HCT116 (cell line): ENCODE measurements around the gene PIGH. TPM values are rescaled to one million over a fixed set of nuclear protein-coding genes. Genes with fewer than 3 reads are reported as not detected.

Source experiments
- ATAC-seq: fragments of 200-7000 bp; cut with Tn5 transposase; 2 replicates; pipeline ENCODE4 v1.9.1; 2020; ENCODE audit warnings: mild to moderate bottlenecking, moderate library complexity
- BruUV-seq: library from RNA; stranded (reverse); fragments of 400-500 nt; replicated peaks from 2 replicates; lab custom pipeline; 2021; lab: Mats Ljungman, UMichigan
- CTCF ChIA-PET: fragments of 300-600 bp; sonication (Branson Sonifier 250); formaldehyde crosslinking; loops from one replicate; lab custom pipeline; 2021; ENCODE audit warnings: antibody characterized with exemption; lab: Charles Lee
- POLR2A ChIA-PET: fragments of 300-600, 350-600 bp; sonication (Branson Sonifier 250); formaldehyde crosslinking; loops from one replicate; lab custom pipeline; 2021; ENCODE audit warnings: antibody characterized with exemption; lab: Charles Lee
- RAD21 ChIA-PET, 2 experiments: fragments of 300-600 bp; sonication (Branson Sonifier 250); formaldehyde crosslinking; loops; one replicate each; lab custom pipeline; 2023; ENCODE audit warnings: low total read pairs in 2 of 2; ENCODE audit not compliant: uncharacterized antibody in 2 of 2, unreplicated experiment in 2 of 2, low non-redundant PET in 1 of 2; lab: Charles Lee
- DNase-seq: peaks from one replicate; pipeline ENCODE4 v3.0.0-alpha.2; 2010; ENCODE audit warnings: low read depth, low spot score
- H2AFZ ChIP-seq: fragments of 200-600 bp; shearing (Covaris generic), sonication (generic); 2 replicates; pipeline ENCODE4 v1.6.1; 2017; ENCODE audit warnings: low read depth, mixed run types, mixed read lengths, antibody characterized with exemption, low read length; ENCODE audit not compliant: poor library complexity, severe bottlenecking
- H3K27ac ChIP-seq: 2 replicates; pipeline ENCODE4 v1.5.1; 2012; ENCODE audit warnings: low read depth, low read length
- H3K27me3 ChIP-seq: fragments of 200-600 bp; sonication (generic); 2 replicates; pipeline ENCODE4 v1.6.1; 2016; ENCODE audit warnings: mixed run types, low read length, mixed read lengths; ENCODE audit not compliant: insufficient read depth
- H3K36me3 ChIP-seq, 2 experiments: fragments of 200-500 bp in 1 of 2; fragments of 200-600 bp in 1 of 2; sonication (Bioruptor generic) in 1 of 2; sonication (generic) in 1 of 2; 2 replicates each; pipeline versions ENCODE4 v1.5.1 to v1.6.1; 2014 to 2016; ENCODE audit warnings: low read length in 2 of 2, inconsistent platforms in 1 of 2, mixed read lengths in 1 of 2, mixed run types in 1 of 2; ENCODE audit not compliant: insufficient read depth in 2 of 2, control insufficient read depth in 1 of 2
- H3K4me1 ChIP-seq, 2 experiments: fragments of 200-600 bp in 1 of 2; sonication (generic) in 1 of 2; 2 replicates each; pipeline versions ENCODE4 v1.5.1 to v1.6.1; 2012 to 2017; ENCODE audit warnings: low read length in 2 of 2, inconsistent platforms in 1 of 2, mild to moderate bottlenecking in 1 of 2, mixed read lengths in 1 of 2, mixed run types in 1 of 2, moderate library complexity in 1 of 2; ENCODE audit not compliant: insufficient read depth in 2 of 2, control insufficient read depth in 1 of 2
- H3K4me2 ChIP-seq: fragments of 200-600 bp; sonication (generic); 2 replicates; pipeline ENCODE4 v1.6.1; 2017; ENCODE audit warnings: mixed run types, low read length, mixed read lengths
- H3K4me3 ChIP-seq, 2 experiments: fragments of 200-600 bp in 1 of 2; sonication (generic) in 1 of 2; replicated peaks in 1 of 2; 2 replicates each; pipeline ENCODE4 v1.5.1; 2011 to 2016; ENCODE audit warnings: low read length in 2 of 2, control low read depth in 1 of 2, low read depth in 1 of 2, mild to moderate bottlenecking in 1 of 2, mixed read lengths in 1 of 2, mixed run types in 1 of 2
- H3K79me2 ChIP-seq: fragments of 200-600 bp; sonication (generic); 2 replicates; pipeline ENCODE4 v1.6.1; 2017; ENCODE audit warnings: mild to moderate bottlenecking, mixed run types, low read length, moderate library complexity, mixed read lengths; ENCODE audit not compliant: insufficient read depth
- H3K9ac ChIP-seq: fragments of 200-600 bp; sonication (generic); 2 replicates; pipeline ENCODE4 v1.6.1; 2016; ENCODE audit warnings: low read length, mixed read lengths
- H3K9me2 ChIP-seq: fragments of 200-600 bp; sonication (generic), shearing (Covaris generic); 2 replicates; pipeline ENCODE4 v1.6.1; 2017; ENCODE audit warnings: mixed run types, mild to moderate bottlenecking, moderate library complexity; ENCODE audit not compliant: insufficient read depth
- H3K9me3 ChIP-seq, 2 experiments: fragments of 200-500 bp in 1 of 2; fragments of 200-600 bp in 1 of 2; sonication (Bioruptor generic) in 1 of 2; sonication (generic) in 1 of 2; 2 replicates each; pipeline ENCODE4 v1.6.1; 2014 to 2017; ENCODE audit warnings: low read length in 2 of 2, mixed read lengths in 2 of 2, inconsistent platforms in 1 of 2, low read depth in 1 of 2, mild to moderate bottlenecking in 1 of 2, mixed run types in 1 of 2, moderate library complexity in 1 of 2; ENCODE audit not compliant: control insufficient read depth in 1 of 2, insufficient read depth in 1 of 2
- H4K20me1 ChIP-seq: fragments of 200-600 bp; sonication (generic), shearing (Covaris generic); 2 replicates; pipeline ENCODE4 v1.6.1; 2017; ENCODE audit warnings: mixed run types, mild to moderate bottlenecking, moderate library complexity; ENCODE audit not compliant: insufficient read depth
- ATF3 ChIP-seq: IDR thresholded peaks from 2 replicates; pipeline ENCODE4 v1.6.1; 2012
- CBX3 ChIP-seq: IDR thresholded peaks from 2 replicates; pipeline ENCODE4 v1.6.1; 2012; ENCODE audit warnings: low read depth
- CTCF ChIP-seq, 3 experiments: fragments of 200-600 bp in 1 of 3; sonication (generic) in 1 of 3; IDR thresholded peaks in 2 of 3; conservative IDR thresholded peaks in 1 of 3; 2 replicates each; pipeline ENCODE4 v1.5.1; 2012 to 2017; ENCODE audit warnings: low read depth in 2 of 3, low read length in 2 of 3, antibody characterized with exemption in 1 of 3, borderline replicate concordance in 1 of 3, control low read depth in 1 of 3, mild to moderate bottlenecking in 1 of 3, mixed read lengths in 1 of 3, mixed run types in 1 of 3, moderate library complexity in 1 of 3; ENCODE audit not compliant: insufficient read depth in 1 of 3
- ELF1 ChIP-seq: IDR thresholded peaks from 2 replicates; pipeline ENCODE4 v1.6.1; 2012; ENCODE audit warnings: low read depth, borderline replicate concordance
- EZH2 ChIP-seq: fragments of 200-600 bp; sonication (generic); IDR thresholded peaks from 2 replicates; pipeline ENCODE4 v1.6.1; 2017; ENCODE audit warnings: antibody characterized with exemption, mixed run types
- JUND ChIP-seq: IDR thresholded peaks from 2 replicates; pipeline ENCODE4 v1.6.1; 2012
- POLR2A ChIP-seq: IDR thresholded peaks from 2 replicates; pipeline ENCODE4 v1.7.0; 2011; ENCODE audit warnings: borderline replicate concordance; ENCODE audit not compliant: insufficient read depth, insufficient read length; ENCODE audit errors: extremely low read depth
- POLR2AphosphoS5 ChIP-seq: IDR thresholded peaks from 2 replicates; pipeline ENCODE4 v1.6.1; 2011; ENCODE audit warnings: mild to moderate bottlenecking, low read depth, low read length, moderate library complexity
- RAD21 ChIP-seq: IDR thresholded peaks from 2 replicates; pipeline ENCODE4 v1.6.1; 2012; ENCODE audit warnings: low read depth, mild to moderate bottlenecking
- REST ChIP-seq: IDR thresholded peaks from 2 replicates; pipeline ENCODE4 v1.6.1; 2012; ENCODE audit warnings: low read depth
- SRF ChIP-seq: IDR thresholded peaks from 2 replicates; pipeline ENCODE4 v1.6.1; 2012; ENCODE audit warnings: low read depth
- YY1 ChIP-seq: IDR thresholded peaks from 2 replicates; pipeline ENCODE4 v1.6.1; 2011; ENCODE audit warnings: low read length, low read depth, moderate library complexity, mild to moderate bottlenecking; ENCODE audit not compliant: insufficient replicate concordance; ENCODE audit errors: extremely low read depth
- ZBTB33 ChIP-seq: IDR thresholded peaks from 2 replicates; pipeline ENCODE4 v1.6.1; 2011; ENCODE audit warnings: mild to moderate bottlenecking, low read length, moderate library complexity; ENCODE audit not compliant: insufficient replicate concordance; ENCODE audit errors: extremely low read depth
- intact Hi-C: fragments of 100-400 bp; cut with micrococcal nuclease; formaldehyde crosslinking; loops from 2 replicates; pipeline ENCODE4 v1.10.0; 2022
- total RNA-seq: library from RNA; stranded (reverse); gene quantifications from one replicate; pipeline ENCODE4 v1.2.1, GENCODE V29; 2021; ENCODE audit not compliant: unreplicated experiment

The PIGH gene
- total RNA-seq, 1 experiment from 2014 or later: 20.9 TPM

- Histone ChIP-seq H3K9ac (peak overlapping the region; percentile 56), H3K79me2 (no peaks in the 10 kb centered on the region), H3K36me3 (no peaks in the 10 kb centered on the region), H3K27me3 (no peaks in the 10 kb centered on the region), H3K9me3 (no peaks in the 10 kb centered on the region), H3K4me3 (peak overlapping the region; percentile 52 to 66), H3K4me2 (peak overlapping the region; percentile 97), H3K27ac (no peak overlapping the region), H4K20me1 (no peaks in the 10 kb centered on the region), H2AFZ (no peak overlapping the region), H3K9me2 (no peaks in the 10 kb centered on the region), H3K4me1 (peaks cover 15 to 32% of the 10 kb centered on the region in 2 experiments)
- ChIA-PET RAD21 (interaction anchor here in 1 of 2 experiments (2.8 kb wide), 1 partner anchor 47 kb away, joined by 11 read pairs; no protein-coding TSS in a partner anchor), CTCF (interaction anchor here (1.1 to 3.4 kb wide), 3 partner anchors 47 to 193 kb away, joined by 5 to 10 read pairs (median 5); no protein-coding TSS in a partner anchor), POLR2A (interaction anchor here (0.9 to 1.2 kb wide), 2 partner anchors 21 to 75 kb away, joined by 3 to 4 read pairs; partner anchors contain the start of genes PIGH and RDH11)
- TF ChIP-seq YY1 (no peak), REST (no peak), CTCF (IDR thresholded peaks at IDR 0.05 in 2 of 3, conservative IDR thresholded peaks at IDR 0.05 in 1 of 3; ENCODE audit: borderline replicate concordance in 1 of 3, insufficient read depth in 1 of 3, low read depth in 2 of 3, low read length in 2 of 3) (no peak), POLR2A (no peak), ZBTB33 (no peak), ELF1 (no peak), SRF (no peak), POLR2AphosphoS5 (no peak), EZH2 (no peak), ATF3 (no peak), RAD21 (no peak), CBX3 (no peak), JUND (no peak)
- no peak for DNase-seq
- ATAC-seq: no peak
- BruUV-seq: TSS peak; percentile 60
- intact Hi-C loops: no loop called here
These were observed 20.2 kb upstream of the PIGH start for GRCh38 chr14:67620217-67620785.
